ENCODE measurements around the gene ATP6V1G3. TPM values are rescaled to one million over a fixed set of nuclear protein-coding genes. Genes with fewer than 3 reads are reported as not detected.
"Not testable (repeated sequence)": the region's sequence is repeated elsewhere in the genome, so short reads cannot be mapped to it uniquely, and the experiment has no call there.

ATP6V1G3 gene
- total RNA-seq, 1 donor from 2014 or later: not detected

DNA sequence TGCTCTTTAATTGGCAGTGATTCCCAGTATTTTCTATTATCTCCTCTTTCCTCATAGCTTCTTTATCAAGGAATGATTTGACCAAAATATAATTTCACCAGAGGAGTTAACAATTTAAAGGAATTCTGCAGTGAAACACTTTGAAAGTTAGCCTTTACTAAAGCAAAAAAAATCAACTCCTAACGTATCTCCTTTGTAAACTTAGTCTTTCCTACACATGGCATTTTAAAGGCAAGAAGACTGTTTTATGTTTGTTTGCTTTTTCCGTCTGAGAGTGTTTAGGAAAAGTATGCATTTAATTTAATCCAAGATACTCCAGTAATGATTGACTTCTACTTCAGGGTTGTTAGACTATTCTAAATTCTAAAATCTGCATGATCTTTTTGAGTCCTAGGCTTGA, 15.9 kb downstream of the ATP6V1G3 start:
- TF ChIP-seq, protein P1, sequence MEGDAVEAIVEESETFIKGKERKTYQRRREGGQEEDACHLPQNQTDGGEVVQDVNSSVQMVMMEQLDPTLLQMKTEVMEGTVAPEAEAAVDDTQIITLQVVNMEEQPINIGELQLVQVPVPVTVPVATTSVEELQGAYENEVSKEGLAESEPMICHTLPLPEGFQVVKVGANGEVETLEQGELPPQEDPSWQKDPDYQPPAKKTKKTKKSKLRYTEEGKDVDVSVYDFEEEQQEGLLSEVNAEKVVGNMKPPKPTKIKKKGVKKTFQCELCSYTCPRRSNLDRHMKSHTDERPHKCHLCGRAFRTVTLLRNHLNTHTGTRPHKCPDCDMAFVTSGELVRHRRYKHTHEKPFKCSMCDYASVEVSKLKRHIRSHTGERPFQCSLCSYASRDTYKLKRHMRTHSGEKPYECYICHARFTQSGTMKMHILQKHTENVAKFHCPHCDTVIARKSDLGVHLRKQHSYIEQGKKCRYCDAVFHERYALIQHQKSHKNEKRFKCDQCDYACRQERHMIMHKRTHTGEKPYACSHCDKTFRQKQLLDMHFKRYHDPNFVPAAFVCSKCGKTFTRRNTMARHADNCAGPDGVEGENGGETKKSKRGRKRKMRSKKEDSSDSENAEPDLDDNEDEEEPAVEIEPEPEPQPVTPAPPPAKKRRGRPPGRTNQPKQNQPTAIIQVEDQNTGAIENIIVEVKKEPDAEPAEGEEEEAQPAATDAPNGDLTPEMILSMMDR (conservative IDR thresholded peaks at IDR 0.05): no peak
- Mint-ChIP-seq H3K27me3 (ENCODE audit: low read depth) (no peaks in the 10 kb centered on the region), H3K4me3 (no peak overlapping the region), H3K4me1 (no peaks in the 10 kb centered on the region), H3K27ac (ENCODE audit: unreplicated experiment) (no peak overlapping the region), H3K9me3 (no peaks in the 10 kb centered on the region), H3K36me3 (ENCODE audit: low read depth) (no peaks in the 10 kb centered on the region)
- no peak for DNase-seq (ENCODE audit: low read depth, low spot score)

DNA sequence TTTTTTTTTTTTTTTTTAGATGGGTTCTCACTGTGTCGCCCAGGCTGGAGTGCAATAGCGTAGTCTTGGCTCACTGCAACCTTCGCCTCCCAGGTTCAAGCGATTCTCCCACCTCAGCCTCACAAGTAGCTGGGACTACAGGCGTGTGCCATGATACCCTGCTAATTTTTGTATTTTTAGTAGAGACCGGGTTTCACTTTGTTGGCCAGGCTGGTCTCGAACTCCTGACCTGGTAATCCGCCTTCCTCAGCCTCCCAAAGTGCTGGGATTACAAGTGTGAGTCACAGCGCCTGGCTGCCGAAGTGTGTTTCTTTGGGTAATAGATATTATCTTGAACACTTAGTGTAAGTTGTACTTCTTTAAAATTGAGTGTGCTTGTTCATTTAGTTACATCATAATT, 16.4 kb downstream of the ATP6V1G3 start:
- not testable (repeated sequence) for H3K27ac Mint-ChIP-seq (ENCODE audit: unreplicated experiment); DNase-seq (ENCODE audit: low read depth, low spot score); H3K27me3 Mint-ChIP-seq (ENCODE audit: low read depth); H3K4me3 Mint-ChIP-seq; H3K4me1 Mint-ChIP-seq; H3K9me3 Mint-ChIP-seq; H3K36me3 Mint-ChIP-seq (ENCODE audit: low read depth)

- H3K4me1 Mint-ChIP-seq: no peaks in the 10 kb centered on the region
- no peak overlapping the region for H3K4me3 Mint-ChIP-seq
- no peak for DNase-seq (ENCODE audit: low read depth, low spot score)
- H3K27me3 Mint-ChIP-seq (ENCODE audit: low read depth): no peaks in the 10 kb centered on the region
- no peaks in the 10 kb centered on the region for H3K36me3 Mint-ChIP-seq (ENCODE audit: low read depth)
- H3K27ac Mint-ChIP-seq (ENCODE audit: unreplicated experiment): no peak overlapping the region
- TF ChIP-seq, protein P1 (conservative IDR thresholded peaks at IDR 0.05): no peak
- H3K9me3 Mint-ChIP-seq: no peaks in the 10 kb centered on the region
Measured at GRCh38 chr1:198523182-198523950, 17.1 kb downstream of the ATP6V1G3 start.

DNA sequence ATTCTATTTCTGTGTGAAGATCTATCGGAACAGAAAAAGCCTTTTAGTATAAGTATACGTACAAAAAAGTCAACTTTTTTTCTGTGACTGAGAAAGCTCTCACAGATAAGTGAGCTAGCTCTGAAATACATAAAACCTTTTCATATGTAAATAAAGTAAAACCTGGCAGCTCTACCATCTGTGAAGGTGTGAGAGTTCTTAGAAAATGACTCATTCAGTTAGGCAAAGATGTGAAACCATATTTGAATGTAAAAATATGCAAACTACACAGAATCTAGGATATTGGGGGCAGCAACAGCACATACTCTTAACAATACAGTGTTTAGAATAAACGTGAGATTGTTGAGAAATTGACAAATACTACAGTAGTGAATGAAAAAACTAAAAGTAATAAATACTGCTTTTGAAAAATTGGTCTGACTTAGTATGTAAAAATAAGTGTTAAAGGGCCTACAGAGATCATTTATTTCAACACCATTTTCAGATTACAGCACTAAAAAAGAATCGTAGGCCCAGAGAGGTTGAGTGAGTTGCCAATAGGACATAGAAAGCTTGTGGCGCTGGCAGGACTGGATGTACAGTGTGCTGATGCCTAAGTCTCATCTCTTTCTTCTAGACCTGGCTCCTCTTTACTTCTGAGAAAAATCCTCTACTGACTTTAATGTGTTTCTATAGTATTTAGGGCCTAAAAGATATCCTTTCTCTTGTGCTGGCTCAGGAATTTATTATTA, 19.8 kb downstream of the ATP6V1G3 start:
- H3K9me3 Mint-ChIP-seq: no peaks in the 10 kb centered on the region
- H3K4me3 Mint-ChIP-seq: no peak overlapping the region
- DNase-seq (ENCODE audit: low read depth, low spot score): no peak
- H3K36me3 Mint-ChIP-seq (ENCODE audit: low read depth): no peaks in the 10 kb centered on the region
- H3K27ac Mint-ChIP-seq (ENCODE audit: unreplicated experiment): no peak overlapping the region
- H3K27me3 Mint-ChIP-seq (ENCODE audit: low read depth): no peaks in the 10 kb centered on the region
- no peaks in the 10 kb centered on the region for H3K4me1 Mint-ChIP-seq
- TF ChIP-seq, protein P1 (conservative IDR thresholded peaks at IDR 0.05): no peak

GRCh38 chr1:198519639-198520501, 20.6 kb downstream of the ATP6V1G3 start:
- no peak overlapping the region for H3K4me3 Mint-ChIP-seq
- TF ChIP-seq, protein P1 (conservative IDR thresholded peaks at IDR 0.05): no peak
- H3K27me3 Mint-ChIP-seq (ENCODE audit: low read depth): no peaks in the 10 kb centered on the region
- no peaks in the 10 kb centered on the region for H3K4me1 Mint-ChIP-seq
- DNase-seq (ENCODE audit: low read depth, low spot score): no peak
- no peak overlapping the region for H3K27ac Mint-ChIP-seq (ENCODE audit: unreplicated experiment)
- no peaks in the 10 kb centered on the region for H3K36me3 Mint-ChIP-seq (ENCODE audit: low read depth)
- no peaks in the 10 kb centered on the region for H3K9me3 Mint-ChIP-seq

All from neural crest cell (in vitro differentiated cells).